Dedifferentiated amniotic fluid mesenchymal stem cell (primary cell): ENCODE measurements around the gene TMEM134.

Experiments used
- DNase-seq: peaks from one replicate; pipeline ENCODE4 v3.0.0-alpha.2; 2016; ENCODE audit errors: extremely low spot score

TMEM134 gene

DNA sequence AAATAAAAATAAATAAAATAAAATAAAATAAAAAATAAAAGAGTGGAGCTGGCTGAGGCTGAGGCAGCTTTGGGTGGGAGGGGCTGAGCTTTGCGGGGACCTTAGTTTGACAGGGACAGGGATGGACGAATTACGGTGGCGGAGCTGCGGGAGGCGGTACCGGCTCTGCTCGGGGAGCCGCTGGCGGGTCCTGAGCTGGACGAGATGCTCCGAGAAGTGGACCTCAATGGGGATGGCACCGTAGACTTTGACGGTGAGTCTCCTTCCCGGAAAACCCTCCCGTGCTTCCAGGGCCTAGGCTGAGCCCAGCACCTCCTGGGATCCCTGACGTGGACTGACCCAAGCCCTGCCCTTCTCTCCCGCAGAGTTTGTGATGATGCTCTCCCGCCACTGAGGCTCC lies 10.8 kb downstream of the TMEM134 start:
- no peak for DNase-seq

DNA sequence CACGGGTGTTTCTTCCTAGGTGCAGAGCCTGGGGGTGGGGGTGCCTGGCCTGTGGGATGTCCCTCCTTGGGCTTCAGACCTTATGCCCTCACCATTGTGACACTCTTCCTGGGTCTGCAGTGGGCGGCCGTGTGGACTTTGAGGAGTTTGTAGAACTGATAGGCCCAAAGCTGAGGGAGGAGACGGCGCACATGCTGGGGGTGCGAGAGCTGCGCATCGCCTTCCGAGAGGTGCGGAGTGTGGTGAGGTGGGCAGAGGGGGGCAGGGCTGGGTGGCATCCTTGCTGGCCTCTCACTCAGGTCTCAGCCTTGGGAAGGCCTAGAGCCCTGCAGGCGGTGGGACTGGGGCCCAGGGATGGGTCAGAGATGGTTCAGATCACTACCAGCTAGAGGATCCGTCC lies 11.6 kb downstream of the TMEM134 start:
- DNase-seq: no peak

DNA sequence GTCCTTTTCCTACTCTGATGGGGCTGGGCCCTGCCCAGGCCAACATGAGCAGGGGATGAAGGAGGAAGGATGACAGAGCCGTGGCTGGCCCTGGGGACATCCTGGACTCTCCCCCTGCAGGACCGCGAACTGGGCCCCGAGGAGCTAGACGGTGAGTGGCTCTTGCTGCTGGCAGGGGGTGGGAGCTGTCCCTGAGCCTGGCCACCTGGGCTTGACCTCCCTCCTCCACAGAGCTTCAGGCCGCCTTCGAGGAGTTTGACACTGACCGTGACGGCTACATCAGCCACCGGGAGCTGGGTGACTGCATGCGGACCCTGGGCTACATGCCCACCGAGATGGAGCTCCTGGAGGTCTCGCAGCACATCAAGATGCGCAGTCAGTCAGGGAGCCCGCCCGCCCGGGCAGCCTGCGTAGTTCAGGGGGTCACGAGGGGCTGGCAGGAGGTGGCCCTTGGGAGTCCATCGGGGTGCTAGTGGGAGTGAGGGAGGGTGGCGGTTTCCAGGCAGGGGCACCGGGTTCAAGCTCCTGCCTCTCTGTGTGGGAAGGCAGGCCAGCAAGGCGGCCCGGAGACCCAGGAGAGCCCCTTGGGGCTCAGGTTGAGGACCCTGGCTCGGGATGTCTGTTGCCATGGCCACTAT lies 12.9 kb downstream of the TMEM134 start:
- no peak for DNase-seq

GRCh38 chr11:67455054-67455453 lies 14.0 kb downstream of the TMEM134 start, which contains the start of gene CABP4:
TSS of gene CABP4 (plus strand) at chr11:67455354. CDS start at chr11:67455424, 70 bp downstream.
- DNase-seq: no peak

- no peak for DNase-seq
Measured at GRCh38 chr11:67453816-67454732, 15.0 kb downstream of the TMEM134 start.

GRCh38 chr11:67452141-67452952 lies 16.7 kb downstream of the TMEM134 start, which contains the start of gene GPR152:
TSS of gene GPR152 (minus strand) at chr11:67452729. CDS start at chr11:67452724, 5 bp downstream.
- DNase-seq: no peak

DNA sequence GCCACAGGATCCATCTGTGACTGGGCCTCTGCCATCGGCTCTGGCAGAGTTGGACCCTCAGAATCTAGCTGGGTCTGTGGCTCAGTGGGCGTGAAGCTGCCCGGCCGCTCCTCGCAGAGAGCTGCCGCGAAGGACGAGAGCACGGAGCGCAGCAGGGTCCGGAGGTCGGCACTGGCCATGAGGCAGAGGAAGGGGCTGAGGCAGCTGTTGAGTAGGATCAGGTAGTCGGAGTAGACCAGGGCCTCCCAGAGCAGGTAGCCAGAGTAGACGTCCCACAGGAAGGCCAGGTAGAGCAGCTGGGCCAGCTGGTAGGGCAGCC lies 17.4 kb downstream of the TMEM134 start:
- DNase-seq: no peak

- no peak for DNase-seq
Measured at GRCh38 chr11:67450796-67451657, 18.0 kb downstream of the TMEM134 start.

- DNase-seq: no peak
Measured at GRCh38 chr11:67449116-67449844, 19.8 kb downstream of the TMEM134 start.

GRCh38 chr11:67448220-67448609 lies 20.8 kb downstream of the TMEM134 start:
- no peak for DNase-seq

DNA sequence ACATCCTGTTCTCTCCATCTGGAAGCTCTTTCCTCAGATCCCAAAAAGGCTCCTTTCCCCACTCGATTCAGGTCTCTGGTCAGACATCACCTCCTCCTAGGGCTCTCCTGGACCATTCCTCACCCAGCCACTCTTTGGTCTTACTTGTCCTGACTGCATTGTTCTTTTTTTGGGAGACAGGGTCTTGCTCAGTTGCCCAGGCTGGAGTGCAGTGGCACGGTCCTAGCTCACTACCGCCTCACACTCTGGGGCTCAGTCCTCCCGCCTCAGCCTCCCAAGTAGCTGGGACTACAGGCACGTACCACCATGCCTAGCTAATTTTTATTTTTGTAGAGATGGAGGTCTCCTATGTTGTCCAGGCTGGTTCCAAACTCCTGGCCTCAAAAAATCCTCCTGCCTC lies 23.5 kb downstream of the TMEM134 start:
- no peak for DNase-seq

- DNase-seq: no peak
Measured at GRCh38 chr11:67442504-67443404, 26.3 kb downstream of the TMEM134 start.

DNA sequence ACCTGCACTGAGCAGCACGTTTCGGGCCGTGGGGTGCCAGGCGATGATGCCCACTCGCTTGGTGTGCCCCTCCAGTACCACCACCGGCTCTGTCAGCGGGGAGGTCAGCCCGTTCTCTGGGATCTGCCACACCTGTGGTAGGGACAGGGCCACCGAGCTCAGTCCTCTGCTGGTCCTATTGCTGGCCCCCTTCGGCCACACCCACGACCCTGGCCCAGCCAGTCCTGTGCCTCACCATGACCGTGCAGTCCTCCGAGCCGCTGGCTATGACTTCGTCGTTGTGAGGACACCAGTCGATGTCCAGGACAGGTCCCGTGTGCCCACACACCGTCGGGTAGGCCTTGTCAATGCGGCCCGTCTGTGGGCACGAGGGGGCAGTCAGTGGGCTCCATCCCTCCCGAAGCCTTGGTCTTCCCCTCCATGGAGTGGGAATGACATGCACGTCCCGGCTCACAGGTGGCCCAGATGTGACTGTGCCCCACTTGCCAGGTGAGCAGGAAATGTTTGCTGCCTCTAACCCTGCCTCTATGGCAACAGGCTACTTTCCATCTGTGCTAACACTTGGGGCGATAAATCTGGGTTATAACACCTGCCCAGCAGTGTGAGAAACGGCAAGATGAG lies 27.2 kb downstream of the TMEM134 start:
- no peak for DNase-seq

DNA sequence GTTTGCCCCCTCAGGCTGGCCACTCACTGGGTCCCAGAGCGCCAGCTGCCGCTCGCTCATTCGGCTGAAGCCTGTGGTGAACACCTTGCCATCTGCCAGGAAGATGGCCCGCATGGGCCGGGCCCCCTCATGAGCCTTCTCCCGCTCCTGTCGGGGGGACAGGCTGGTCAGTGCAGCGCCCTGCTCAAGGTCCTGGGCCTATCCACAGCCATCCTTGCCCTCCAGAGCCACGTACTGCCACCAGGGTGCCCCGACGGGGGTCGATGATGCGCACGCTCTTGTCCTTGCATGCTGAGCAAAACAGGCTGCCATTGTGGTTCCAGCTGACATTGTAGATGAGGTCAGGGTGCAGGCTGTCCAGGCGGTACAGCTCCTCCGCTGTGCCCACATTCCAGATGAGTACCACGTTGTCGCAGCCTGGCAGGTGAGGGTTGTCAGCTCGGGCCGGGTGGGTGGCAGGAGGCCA lies 27.9 kb downstream of the TMEM134 start:
- no peak for DNase-seq

- no peak for DNase-seq
Measured at GRCh38 chr11:67440229-67441097, 28.6 kb downstream of the TMEM134 start.

- DNase-seq: no peak
Measured at GRCh38 chr11:67439321-67440228, 29.5 kb downstream of the TMEM134 start.
